Measurements from ENCODE around the gene ARMC6.
"Not testable (repeated sequence)": the region's sequence is repeated elsewhere in the genome, so short reads cannot be mapped to it uniquely, and the experiment has no call there.

The ARMC6 gene

GRCh38 chr19:19101540-19101939 lies 68.1 kb downstream of the ARMC6 start:
- no peaks in the 10 kb centered on the region for H3F3A ChIP-seq (ENCODE audit: insufficient read depth)
- H3K9ac ChIP-seq (ENCODE audit: low read length): no peak overlapping the region
- no peaks in the 10 kb centered on the region for H4K20me1 ChIP-seq (ENCODE audit: low read depth, low read length)
- H3K36me3 ChIP-seq (ENCODE audit: low read length): no peaks in the 10 kb centered on the region
- H3K4me3 ChIP-seq (ENCODE audit: insufficient read depth, low read length, poor library complexity, severe bottlenecking): no peak overlapping the region
- H2AFZ ChIP-seq (ENCODE audit: low read depth, low read length, severe bottlenecking): no peak overlapping the region
- TF ChIP-seq CTCF (IDR thresholded peaks at IDR 0.05; ENCODE audit: insufficient read depth, low read length, poor library complexity, severe bottlenecking) (no peak), EZH2phosphoT487 (conservative IDR thresholded peaks at IDR 0.05; ENCODE audit: low read length) (no peak)
- H3K79me2 ChIP-seq (ENCODE audit: insufficient read depth, low read length): no peaks in the 10 kb centered on the region
- no peaks in the 10 kb centered on the region for H3K27me3 ChIP-seq (ENCODE audit: low read length)
- no peaks in the 10 kb centered on the region for H3K9me2 ChIP-seq (replicated peaks; ENCODE audit: insufficient read depth, low read length)
- no peak overlapping the region for H3K4me2 ChIP-seq (ENCODE audit: low read depth, low read length, poor library complexity, severe bottlenecking)
- no peaks in the 10 kb centered on the region for H3K9me3 ChIP-seq (ENCODE audit: insufficient read depth, low read length)
- no peak overlapping the region for H3K27ac ChIP-seq (ENCODE audit: low read depth, low read length)

GRCh38 chr19:19102566-19102965 lies 69.2 kb downstream of the ARMC6 start:
- not testable (repeated sequence) for H3F3A ChIP-seq (ENCODE audit: insufficient read depth); H3K27ac ChIP-seq (ENCODE audit: low read depth, low read length); H2AFZ ChIP-seq (ENCODE audit: low read depth, low read length, severe bottlenecking); H3K27me3 ChIP-seq (ENCODE audit: low read length); H3K4me3 ChIP-seq (ENCODE audit: insufficient read depth, low read length, poor library complexity, severe bottlenecking); H3K9me2 ChIP-seq (replicated peaks; ENCODE audit: insufficient read depth, low read length); H3K9me3 ChIP-seq (ENCODE audit: insufficient read depth, low read length); H3K79me2 ChIP-seq (ENCODE audit: insufficient read depth, low read length); H3K36me3 ChIP-seq (ENCODE audit: low read length); H4K20me1 ChIP-seq (ENCODE audit: low read depth, low read length); H3K4me2 ChIP-seq (ENCODE audit: low read depth, low read length, poor library complexity, severe bottlenecking); H3K9ac ChIP-seq (ENCODE audit: low read length)

DNA sequence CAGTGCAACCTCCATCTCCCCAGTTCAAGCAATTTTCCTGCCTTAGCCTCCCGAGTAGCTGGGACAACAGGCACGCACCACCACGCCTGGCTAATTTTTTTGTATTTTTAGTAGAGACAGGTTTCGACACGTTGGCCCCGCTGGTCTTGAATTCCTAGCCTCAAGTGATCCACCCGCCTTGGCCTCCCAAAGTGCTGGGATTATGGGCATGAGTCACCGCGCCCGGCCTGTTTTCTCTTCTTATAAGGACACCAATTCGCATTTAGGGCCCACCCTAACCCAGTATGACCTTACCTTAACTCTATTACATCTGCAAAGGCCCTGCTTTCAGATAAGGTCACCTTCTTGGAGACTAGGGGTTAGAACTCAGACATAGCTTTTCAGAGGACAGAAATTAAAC lies 69.8 kb downstream of the ARMC6 start:
- no peak overlapping the region for H2AFZ ChIP-seq (ENCODE audit: low read depth, low read length, severe bottlenecking)
- H3K9me2 ChIP-seq (replicated peaks; ENCODE audit: insufficient read depth, low read length): no peaks in the 10 kb centered on the region
- H3K79me2 ChIP-seq (ENCODE audit: insufficient read depth, low read length): no peaks in the 10 kb centered on the region
- H3K36me3 ChIP-seq (ENCODE audit: low read length): no peaks in the 10 kb centered on the region
- no peaks in the 10 kb centered on the region for H3K27me3 ChIP-seq (ENCODE audit: low read length)
- no peak overlapping the region for H3K4me2 ChIP-seq (ENCODE audit: low read depth, low read length, poor library complexity, severe bottlenecking)
- no peaks in the 10 kb centered on the region for H3K9me3 ChIP-seq (ENCODE audit: insufficient read depth, low read length)
- no peak for TF ChIP-seq CTCF (IDR thresholded peaks at IDR 0.05; ENCODE audit: insufficient read depth, low read length, poor library complexity, severe bottlenecking)
- no peak for TF ChIP-seq EZH2phosphoT487 (conservative IDR thresholded peaks at IDR 0.05; ENCODE audit: low read length)
- no peaks in the 10 kb centered on the region for H3F3A ChIP-seq (ENCODE audit: insufficient read depth)
- H4K20me1 ChIP-seq (ENCODE audit: low read depth, low read length): no peaks in the 10 kb centered on the region
- H3K9ac ChIP-seq (ENCODE audit: low read length): no peak overlapping the region
- no peak overlapping the region for H3K4me3 ChIP-seq (ENCODE audit: insufficient read depth, low read length, poor library complexity, severe bottlenecking)
- H3K27ac ChIP-seq (ENCODE audit: low read depth, low read length): no peak overlapping the region

- H3K4me2 ChIP-seq (ENCODE audit: low read depth, low read length, poor library complexity, severe bottlenecking): peak overlapping the region; percentile 42
- H3K79me2 ChIP-seq (ENCODE audit: insufficient read depth, low read length): no peaks in the 10 kb centered on the region
- H3K36me3 ChIP-seq (ENCODE audit: low read length): no peaks in the 10 kb centered on the region
- H3K9ac ChIP-seq (ENCODE audit: low read length): peak overlapping the region; percentile 19; the same call in 1 of the 2 replicates
- H3K9me3 ChIP-seq (ENCODE audit: insufficient read depth, low read length): no peaks in the 10 kb centered on the region
- no peak for TF ChIP-seq CTCF (IDR thresholded peaks at IDR 0.05; ENCODE audit: insufficient read depth, low read length, poor library complexity, severe bottlenecking)
- no peak for TF ChIP-seq EZH2phosphoT487 (conservative IDR thresholded peaks at IDR 0.05; ENCODE audit: low read length)
- H3K27me3 ChIP-seq (ENCODE audit: low read length): no peaks in the 10 kb centered on the region
- peak overlapping the region; percentile 20 for H3K4me3 ChIP-seq (ENCODE audit: insufficient read depth, low read length, poor library complexity, severe bottlenecking)
- H4K20me1 ChIP-seq (ENCODE audit: low read depth, low read length): no peaks in the 10 kb centered on the region
- no peak overlapping the region for H3K27ac ChIP-seq (ENCODE audit: low read depth, low read length)
- no peaks in the 10 kb centered on the region for H3K9me2 ChIP-seq (replicated peaks; ENCODE audit: insufficient read depth, low read length)
- no peaks in the 10 kb centered on the region for H3F3A ChIP-seq (ENCODE audit: insufficient read depth)
- H2AFZ ChIP-seq (ENCODE audit: low read depth, low read length, severe bottlenecking): peak overlapping the region; percentile 36
Measured at GRCh38 chr19:19105365-19106055, 72.1 kb downstream of the ARMC6 start.

All from SU-DHL-6 (cell line).